Measurements from ENCODE around the gene DRD2. TPM values are rescaled to one million over a fixed set of nuclear protein-coding genes. Genes with fewer than 3 reads are reported as not detected.

Gene DRD2
- total and polyA plus RNA-seq, 2 donors (not counting 3 experiments of a cell fraction or from before 2014, with no cell fraction given): not detected

- DNase-seq (ENCODE audit: low read depth, low spot score) (no peak), FAIRE-seq (no peak)
- Histone ChIP-seq H3K27me3 (ENCODE audit: control insufficient read depth in 2 of 2, insufficient read depth in 2 of 2, low read length in 2 of 2) (peaks cover 4 to 5% of the 10 kb centered on the region in 2 experiments), H3K36me3 (ENCODE audit: control insufficient read depth in 2 of 2, extremely low read depth in 1 of 2, insufficient read depth in 2 of 2, low read length in 2 of 2) (no peaks in the 10 kb centered on the region), H3K9me3 (replicated peaks; ENCODE audit: control insufficient read depth, insufficient read depth, low read length) (no peaks in the 10 kb centered on the region), H3K79me2 (ENCODE audit: control insufficient read depth, insufficient read depth, low read length) (no peaks in the 10 kb centered on the region), H2AFZ (ENCODE audit: low read depth, low read length) (no peak overlapping the region), H3K4me3 (replicated peaks in 1 of 3; ENCODE audit: insufficient read depth in 1 of 3, low read depth in 1 of 3, low read length in 3 of 3) (no peak overlapping the region), H3K27ac (ENCODE audit: insufficient read depth, low read depth, low read length) (no peak overlapping the region), H3K4me2 (ENCODE audit: insufficient read depth, low read length) (no peak overlapping the region), H3K9me1 (replicated peaks; ENCODE audit: control insufficient read depth, extremely low read depth, insufficient read depth, low read length) (no peaks in the 10 kb centered on the region), H3K9ac (replicated peaks; ENCODE audit: extremely low read depth, insufficient read depth, low read length) (no peak overlapping the region), H3K4me1 (ENCODE audit: control insufficient read depth, extremely low read depth, insufficient read depth, low read length) (no peaks in the 10 kb centered on the region), H4K20me1 (replicated peaks; ENCODE audit: control insufficient read depth, extremely low read depth, insufficient read depth, low read length) (no peaks in the 10 kb centered on the region)
- intact Hi-C loops (cut with micrococcal nuclease): no loop called here
- BruUV-seq (replicated peaks): no TSS peak
- CTCF ChIA-PET: no interaction called here
- TF ChIP-seq GATA2 (IDR thresholded peaks at IDR 0.05; ENCODE audit: insufficient read depth, insufficient read length, low read depth, low read length) (no peak), POLR2AphosphoS5 (IDR thresholded peaks at IDR 0.05; ENCODE audit: insufficient read depth, low read depth, low read length) (no peak), EZH2 (IDR thresholded peaks at IDR 0.05; ENCODE audit: borderline replicate concordance, low read depth, low read length, severe bottlenecking) (no peak), FOS (IDR thresholded peaks at IDR 0.05; ENCODE audit: borderline replicate concordance, insufficient read depth, low read length) (no peak), MYC (IDR thresholded peaks at IDR 0.05; ENCODE audit: low read depth, low read length) (no peak), POLR2A (IDR thresholded peaks at IDR 0.05; ENCODE audit: low read depth, low read length) (no peak), JUN (IDR thresholded peaks at IDR 0.05; ENCODE audit: borderline replicate concordance, insufficient read depth, insufficient read length, low read depth) (no peak), CTCF (IDR thresholded peaks at IDR 0.05; ENCODE audit: extremely low read depth in 1 of 2, insufficient read depth in 1 of 2, low read depth in 1 of 2, low read length in 2 of 2) (no peak), MAX (IDR thresholded peaks at IDR 0.05; ENCODE audit: insufficient read depth, insufficient read length) (no peak)
- POLR2A ChIA-PET: no interaction called here
- dilution Hi-C loops (cut with MboI; ENCODE audit: extremely low pct_ligation_motif_present, low sequenced_read_pairs): no loop called here
Measured at GRCh38 chr11:113392236-113392921, 82.8 kb downstream of the DRD2 start.

All from endothelial cell of umbilical vein (primary cell).